Activated effector memory CD4-positive, alpha-beta T cell treated with Interleukin-2 at 50 U/mL for 16 hours (primary cell): Measurements from ENCODE around the gene FRMD4A.
"Not testable (repeated sequence)": the region's sequence is repeated elsewhere in the genome, so short reads cannot be mapped to it uniquely, and the experiment has no call there.

Experiments used
- DNase-seq: peaks from one replicate; pipeline ENCODE4 v3.0.0-alpha.2; 2020

FRMD4A gene

DNA sequence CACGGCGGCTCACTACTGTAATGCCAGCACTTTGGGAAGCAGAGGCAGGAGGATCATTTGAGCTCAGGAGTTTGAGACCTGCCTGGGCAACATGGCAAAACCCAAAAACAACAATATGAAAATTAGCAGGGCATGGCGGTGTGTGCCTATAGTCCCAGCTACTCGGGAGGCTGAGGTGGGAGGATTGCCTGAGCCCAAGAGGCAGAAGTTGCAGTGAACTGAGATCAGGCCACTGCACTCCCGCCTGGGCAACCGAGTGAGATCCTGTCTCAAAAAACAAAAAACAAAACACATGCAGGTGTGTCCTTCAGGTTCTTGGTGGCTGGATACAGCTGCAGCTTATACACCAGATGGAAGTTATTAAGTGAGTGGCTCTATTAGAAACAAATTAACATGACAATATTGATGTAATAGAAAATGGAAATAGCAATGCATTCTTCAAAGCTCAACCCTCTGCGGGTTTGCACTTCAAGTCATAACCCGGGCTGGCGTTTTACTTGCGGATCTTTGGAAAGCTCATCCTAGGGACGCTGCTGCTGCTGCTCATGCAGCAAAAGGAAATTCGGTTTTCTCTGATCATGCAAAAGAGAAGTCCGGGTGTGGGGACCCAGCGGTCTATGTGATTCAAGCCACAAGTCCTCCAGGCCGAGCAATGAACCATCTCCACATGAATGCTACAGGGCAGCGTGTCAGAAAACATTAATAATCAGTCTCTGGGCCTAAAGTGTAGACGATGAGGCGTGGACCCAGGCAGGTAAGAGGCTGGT is 462.0 kb downstream of the FRMD4A start:
- DNase-seq, result no peak

DNA sequence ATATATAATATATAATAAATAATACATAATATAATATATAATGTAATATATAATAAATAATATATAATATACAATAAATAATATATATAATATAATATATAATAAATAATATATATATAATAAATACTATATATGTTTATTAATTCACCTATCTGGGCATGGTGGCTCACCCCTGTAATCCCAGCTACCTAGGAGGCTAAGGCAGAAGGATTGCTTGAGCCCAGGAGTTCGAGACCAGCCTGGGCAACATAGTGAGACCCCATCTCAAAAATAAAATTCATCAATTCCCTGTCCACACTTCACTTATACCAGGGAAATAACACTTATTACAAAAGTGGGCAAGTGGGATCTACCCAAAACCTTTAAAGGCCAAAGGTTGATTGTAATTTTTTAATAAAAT is 462.9 kb downstream of the FRMD4A start:
- no peak for DNase-seq

DNA sequence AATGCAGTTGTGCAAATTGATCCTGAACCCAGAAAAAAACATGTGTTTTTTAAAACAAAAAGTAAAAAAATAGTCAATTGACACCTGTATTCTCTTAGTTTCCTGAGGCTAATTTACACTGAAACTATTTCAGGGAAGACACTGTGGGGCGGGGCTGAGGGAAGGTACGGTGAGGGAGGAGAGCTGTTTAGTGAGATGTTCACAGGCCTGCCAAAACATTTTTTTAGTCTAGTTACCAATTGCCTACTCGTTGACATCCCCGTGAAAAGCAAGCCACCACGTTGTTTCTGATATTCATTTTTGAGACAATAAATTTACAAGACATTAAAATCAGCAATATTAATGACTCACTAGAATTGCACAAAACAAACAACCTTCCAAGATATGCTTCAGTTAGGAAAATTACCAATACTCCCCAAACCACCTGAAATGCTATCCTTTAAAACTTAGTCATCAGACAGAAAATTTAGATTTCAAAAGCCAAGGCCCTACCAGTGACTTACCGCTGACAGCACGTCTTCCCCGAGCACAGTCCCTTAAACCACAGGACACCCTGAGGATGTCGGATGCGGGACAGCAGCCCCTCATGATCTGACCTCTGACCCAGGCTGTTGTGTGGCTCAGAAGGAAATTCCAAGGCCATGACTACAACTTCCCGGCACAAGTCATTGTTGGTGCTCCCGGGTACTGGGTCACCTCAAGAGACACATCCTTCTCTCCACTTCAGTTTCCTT is 464.8 kb downstream of the FRMD4A start:
- no peak for DNase-seq

GRCh38 chr10:13865220-13865619 is 465.5 kb downstream of the FRMD4A start:
- DNase-seq, result not testable (repeated sequence)

DNA sequence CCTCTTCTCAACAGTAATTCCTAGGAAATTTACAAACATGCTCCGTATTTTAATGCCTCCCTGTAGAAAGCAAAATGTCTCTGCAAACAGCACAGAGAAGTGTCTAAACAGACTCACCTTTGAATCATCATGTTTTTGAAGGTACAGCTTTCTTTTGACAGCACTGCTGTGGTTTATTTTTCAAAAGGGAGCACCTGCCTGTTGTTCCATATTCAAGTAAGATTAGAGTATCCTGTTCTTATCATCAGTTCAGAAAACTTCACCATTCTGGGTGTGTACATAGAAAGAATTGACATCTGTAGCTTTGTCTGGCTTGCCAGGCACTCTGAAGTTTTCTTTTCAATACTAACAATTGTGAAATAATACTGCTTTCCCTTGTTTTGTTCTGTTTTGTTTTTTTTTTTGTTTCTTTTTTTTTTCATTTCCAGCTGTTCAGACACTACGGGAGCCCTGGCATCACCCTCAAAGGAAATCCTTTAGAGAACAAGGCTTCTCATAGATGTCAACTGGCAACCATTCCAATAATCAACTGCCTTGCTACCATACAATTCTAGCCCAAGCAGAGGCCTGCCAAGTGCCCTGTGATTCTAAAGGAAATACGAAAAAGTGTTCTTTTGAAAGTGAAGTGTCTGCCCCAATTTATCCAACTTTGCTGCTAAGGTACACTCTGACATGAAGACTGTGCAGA is 468.0 kb downstream of the FRMD4A start:
- DNase-seq, result no peak

DNA sequence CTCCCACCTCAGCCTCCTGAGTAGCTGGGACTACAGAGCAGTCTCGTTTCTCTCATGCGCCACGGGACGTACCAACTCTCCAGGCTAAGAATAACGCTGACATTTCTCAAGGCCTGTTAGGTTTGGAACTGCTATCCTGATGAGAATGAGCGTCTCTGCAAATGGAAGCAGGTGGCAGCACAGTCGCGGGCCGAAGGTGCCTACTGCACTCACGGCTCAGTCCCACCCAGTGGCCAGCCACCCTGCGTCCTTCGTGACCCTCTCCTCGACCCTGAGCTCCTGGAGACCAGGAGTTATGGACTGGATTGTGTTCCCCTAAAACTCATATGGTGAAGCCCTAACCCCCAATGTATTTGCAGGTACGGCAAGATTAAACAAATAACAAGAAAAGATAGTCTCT is 469.8 kb downstream of the FRMD4A start:
- no peak for DNase-seq

- DNase-seq, result no peak
These were observed 470.6 kb downstream of the FRMD4A start for GRCh38 chr10:13859979-13860654.

DNA sequence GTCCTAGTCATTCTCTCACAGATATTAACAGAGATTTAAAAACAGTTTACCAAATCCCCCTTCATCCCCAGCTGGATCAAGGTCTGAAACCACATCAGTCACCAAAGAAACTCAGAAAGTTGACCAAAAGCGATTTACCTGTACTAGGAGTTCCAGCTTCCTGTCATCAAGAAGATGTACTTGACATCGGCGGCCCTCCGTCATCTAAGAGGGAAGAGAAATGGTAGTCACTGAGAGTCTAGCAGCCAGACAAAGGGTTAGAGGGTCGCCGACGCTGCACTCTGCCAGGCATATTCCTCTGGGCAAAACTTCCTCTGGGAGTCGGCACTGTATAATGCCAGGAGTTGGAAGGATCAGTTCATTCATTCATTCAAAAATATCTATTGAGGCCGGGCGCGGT is 472.0 kb downstream of the FRMD4A start:
- DNase-seq, result no peak

- DNase-seq, result no peak
These were observed 473.3 kb downstream of the FRMD4A start for GRCh38 chr10:13857451-13857850.

GRCh38 chr10:13853854-13854253 is 476.9 kb downstream of the FRMD4A start:
- DNase-seq, result no peak

GRCh38 chr10:13852872-13853271 is 477.9 kb downstream of the FRMD4A start:
- no peak for DNase-seq

- DNase-seq, result no peak
These were observed 478.8 kb downstream of the FRMD4A start for GRCh38 chr10:13851906-13852305.

- DNase-seq, result no peak
These were observed 481.9 kb downstream of the FRMD4A start for GRCh38 chr10:13848520-13849445.

- no peak for DNase-seq
These were observed 483.5 kb downstream of the FRMD4A start for GRCh38 chr10:13847201-13847631.

DNA sequence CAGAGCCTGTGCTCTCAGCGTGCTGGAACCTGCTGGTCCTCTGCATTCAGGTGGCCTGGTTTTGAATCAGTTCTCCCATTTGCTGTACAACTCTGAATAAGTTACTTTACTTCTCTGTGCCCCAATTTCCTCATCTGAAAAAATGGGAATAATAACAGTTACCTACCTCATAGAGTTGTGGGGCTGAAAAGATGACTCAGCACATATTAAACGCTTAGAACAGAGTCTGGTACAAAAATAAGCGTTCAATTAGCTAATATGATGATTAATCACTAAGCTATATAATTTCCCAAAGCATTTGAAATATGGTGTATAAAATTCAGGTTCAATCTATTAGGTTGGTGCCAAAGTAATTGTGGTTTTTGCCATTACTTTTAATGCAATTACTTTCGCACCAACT is 484.8 kb downstream of the FRMD4A start:
- DNase-seq, result no peak

- no peak for DNase-seq
These were observed 486.1 kb downstream of the FRMD4A start for GRCh38 chr10:13844651-13845050.

DNA sequence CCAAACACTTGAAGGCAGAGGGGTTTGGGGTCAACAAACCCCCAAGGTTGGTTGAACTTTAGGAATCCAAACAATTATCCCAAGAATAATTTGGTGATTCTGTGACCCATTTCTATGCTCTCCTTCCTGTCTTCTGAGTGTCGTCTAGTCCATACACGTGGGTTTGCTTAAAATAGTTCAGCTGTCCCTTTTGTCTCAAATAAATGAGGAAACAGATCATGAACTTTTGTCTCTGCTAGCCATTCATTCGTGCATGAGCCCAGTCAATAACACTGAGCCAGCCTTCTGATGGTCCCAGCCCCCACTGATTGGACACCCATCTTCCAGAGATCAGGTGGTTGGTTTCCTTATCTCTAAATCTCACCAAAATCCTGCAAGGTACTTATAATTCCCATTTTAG is 488.6 kb downstream of the FRMD4A start:
- DNase-seq, result no peak

DNA sequence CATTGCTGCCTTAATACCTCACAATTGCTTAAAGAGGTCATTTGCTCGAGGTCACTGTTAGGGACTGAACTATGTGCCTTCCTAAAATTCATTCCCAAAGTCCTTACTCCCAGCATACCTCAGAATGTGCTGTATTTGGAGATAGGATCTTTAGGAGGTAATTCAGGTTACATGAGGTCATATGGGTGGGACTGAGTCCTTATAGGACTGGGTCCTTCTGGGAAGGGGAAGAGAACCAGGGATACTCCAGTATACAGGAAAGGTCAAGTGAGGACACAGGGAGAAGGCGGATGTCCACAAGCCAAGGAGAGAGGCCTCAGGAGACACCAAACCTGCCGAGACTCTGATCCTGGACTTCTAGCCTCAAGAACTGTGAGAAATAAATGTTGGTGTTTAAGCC is 490.7 kb downstream of the FRMD4A start:
- DNase-seq, result no peak

DNA sequence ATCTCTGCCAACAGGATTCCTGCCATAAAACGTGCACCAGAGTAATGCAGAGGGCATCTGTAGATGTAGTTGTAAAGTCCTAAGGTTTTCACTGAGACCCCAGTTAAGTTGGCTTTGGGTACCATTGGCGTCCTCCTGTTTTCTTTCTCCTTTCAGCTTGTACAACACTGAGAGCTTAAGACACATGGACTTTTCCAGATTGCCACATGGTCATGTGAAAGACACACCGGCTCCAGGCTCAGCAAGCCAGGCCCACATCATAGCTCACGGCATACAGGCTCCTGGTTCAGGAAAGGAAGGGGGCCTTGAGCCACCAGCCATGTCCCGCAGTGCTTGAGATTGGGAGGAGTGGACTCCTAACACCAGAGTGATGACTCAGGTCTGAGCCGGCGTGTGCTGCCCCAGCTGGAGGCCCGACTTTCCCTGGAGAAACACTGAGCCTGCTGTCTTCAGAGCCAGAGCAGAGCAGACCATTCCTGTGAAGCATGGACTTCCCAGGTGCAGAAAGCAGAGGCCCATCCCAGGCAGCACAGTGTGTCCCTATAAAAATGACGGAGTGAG is 491.2 kb downstream of the FRMD4A start:
- no peak for DNase-seq

DNA sequence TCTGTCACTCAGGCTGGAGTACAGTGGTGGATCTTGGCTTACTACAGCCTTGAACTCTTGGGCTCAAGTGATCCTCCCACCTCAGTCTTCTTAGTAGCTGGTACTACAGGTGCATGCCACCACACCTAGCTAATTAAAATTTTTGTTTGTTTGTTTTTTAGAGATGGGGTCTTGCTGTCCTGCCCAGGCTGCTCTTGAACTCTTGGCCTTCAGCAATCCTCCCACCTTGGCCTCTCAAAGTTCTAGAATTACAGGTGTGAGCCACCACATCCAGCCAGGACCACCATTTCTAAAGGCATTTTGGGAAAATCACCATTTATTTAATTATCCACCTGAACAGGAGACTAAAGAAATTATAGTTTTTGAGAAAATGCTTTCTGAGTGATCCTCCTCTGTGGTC is 491.7 kb downstream of the FRMD4A start:
- no peak for DNase-seq

DNA sequence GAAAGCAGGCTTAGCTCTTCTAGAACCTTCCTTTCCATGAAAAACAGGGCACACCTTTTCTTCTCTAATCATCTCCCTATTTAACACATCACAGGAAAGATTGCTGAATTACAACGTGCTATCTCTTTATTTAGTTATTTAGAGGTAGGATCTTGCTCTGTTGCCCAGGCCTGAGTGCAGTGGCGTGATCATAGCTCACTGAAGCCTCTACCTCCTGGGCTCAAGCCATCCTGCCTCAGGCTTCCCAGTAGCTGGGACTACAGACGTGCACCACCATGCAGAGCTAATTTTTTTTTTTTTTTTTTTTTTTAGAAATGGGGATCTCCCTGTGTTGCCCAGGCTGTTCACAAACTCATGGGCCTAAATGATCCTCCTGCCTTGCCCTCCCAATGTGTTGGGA is 492.8 kb downstream of the FRMD4A start:
- no peak for DNase-seq
